K562 (cell line): ENCODE data around the gene POFUT2. TPM values are rescaled to one million over a fixed set of nuclear protein-coding genes. Genes with fewer than 3 reads are reported as not detected.

Experiments used
- ATAC-seq: fragments of 200-7000 bp; cut with Tn5 transposase; 3 replicates; pipeline ENCODE4 v1.9.1; 2020; ENCODE audit warnings: moderate library complexity
- BruUV-seq: library from RNA; stranded (reverse); fragments of 400-500 nt; replicated peaks from 2 replicates; lab custom pipeline; 2021; lab: Mats Ljungman, UMichigan
- CTCF ChIA-PET: fragments of 300-600 bp; formaldehyde crosslinking; extraction: SDS; loops from one replicate; lab custom pipeline; 2021; ENCODE audit warnings: low intra/inter-chr PET ratio; lab: Yijun Ruan, JAX
- POLR2A ChIA-PET: fragments of 300-600, 350-650 bp; sonication (Branson Sonifier 250); formaldehyde crosslinking; extraction: SDS; loops from one replicate; lab custom pipeline; 2021; ENCODE audit warnings: antibody characterized with exemption, inconsistent platforms; lab: Yijun Ruan, JAX
- DNase-seq, 4 experiments: peaks; one replicate each; pipeline versions ENCODE4 v3.0.0 to v3.0.0-alpha.2; 2011 to 2018; ENCODE audit warnings: low spot score in 3 of 4, mixed read lengths in 3 of 4; ENCODE audit errors: extremely low read depth in 1 of 4
- FAIRE-seq: peaks from 2 replicates; lab custom pipeline; 2011; peaks lifted over from hg19 to GRCh38; lab: Jason Lieb, UNC
- H2AFZ ChIP-seq: 2 replicates; pipeline ENCODE4 v1.6.0; 2011; ENCODE audit warnings: low read depth, low read length, control low read depth, inconsistent platforms
- H3K27ac ChIP-seq: fragments of 200-600 bp; 3 replicates; pipeline ENCODE4 v1.8.0; 2011; ENCODE audit warnings: low read depth, mild to moderate bottlenecking, control low read depth, inconsistent platforms, low read length, moderate library complexity, mixed read lengths; ENCODE audit errors: extremely low read depth
- H3K27me3 ChIP-seq, 2 experiments: fragments of 300-600 bp in 1 of 2; 2 replicates in 1 of 2; 3 replicates in 1 of 2; pipeline versions ENCODE4 v1.6.0 to v1.8.0; 2011; ENCODE audit warnings: inconsistent platforms in 2 of 2, low read length in 2 of 2, mild to moderate bottlenecking in 1 of 2, mixed read lengths in 1 of 2, moderate library complexity in 1 of 2; ENCODE audit not compliant: control insufficient read depth in 2 of 2, insufficient read depth in 2 of 2
- H3K36me3 ChIP-seq: fragments of 300-600 bp; 3 replicates; pipeline ENCODE4 v1.8.0; 2011; ENCODE audit warnings: mild to moderate bottlenecking, low read length, inconsistent platforms; ENCODE audit not compliant: control insufficient read depth, insufficient read depth
- H3K4me1 ChIP-seq, 2 experiments: fragments of 200-600 bp in 1 of 2; replicated peaks in 1 of 2; 2 replicates in 1 of 2; 3 replicates in 1 of 2; pipeline versions ENCODE4 v1.5.1 to v1.8.0; 2011; ENCODE audit warnings: inconsistent platforms in 2 of 2, low read length in 2 of 2, mild to moderate bottlenecking in 1 of 2, mixed read lengths in 1 of 2, moderate library complexity in 1 of 2; ENCODE audit not compliant: control insufficient read depth in 2 of 2, insufficient read depth in 2 of 2
- H3K4me2 ChIP-seq: 2 replicates; pipeline ENCODE4 v1.6.1; 2011; ENCODE audit warnings: low read length, control low read depth, inconsistent platforms, mixed read lengths; ENCODE audit not compliant: insufficient read depth
- H3K4me3 ChIP-seq: fragments of 200-600 bp; sonication (generic), shearing (Covaris generic); 2 replicates; pipeline ENCODE4 v1.5.1; 2016; ENCODE audit warnings: control low read depth, inconsistent platforms
- H3K79me2 ChIP-seq: fragments of 200-600 bp; 3 replicates; pipeline ENCODE4 v1.8.0; 2011; ENCODE audit warnings: low read length, inconsistent platforms; ENCODE audit not compliant: control insufficient read depth, insufficient read depth
- H3K9ac ChIP-seq, 2 experiments: 2 replicates each; pipeline versions ENCODE4 v1.6.0 to v1.6.1; 2011; ENCODE audit warnings: low read depth in 2 of 2, low read length in 2 of 2, control low read depth in 1 of 2, inconsistent platforms in 1 of 2, mild to moderate bottlenecking in 1 of 2, mixed read lengths in 1 of 2; ENCODE audit not compliant: insufficient read depth in 1 of 2
- H3K9me1 ChIP-seq: one replicate; pipeline ENCODE4 v1.6.0; 2011; ENCODE audit warnings: inconsistent platforms, mild to moderate bottlenecking, low read length, moderate library complexity; ENCODE audit not compliant: control insufficient read depth, insufficient read depth
- H3K9me3 ChIP-seq: replicated peaks from 2 replicates; pipeline ENCODE4 v1.5.1; 2011; ENCODE audit warnings: low read depth, low read length, inconsistent platforms; ENCODE audit not compliant: control insufficient read depth, insufficient read depth
- H4K20me1 ChIP-seq: replicated peaks from 2 replicates; pipeline ENCODE4 v1.6.1; 2011; ENCODE audit warnings: low read length, inconsistent platforms, mixed read lengths; ENCODE audit not compliant: control insufficient read depth, insufficient read depth
- CBX2 ChIP-seq: fragments of 200-600 bp; sonication (generic); IDR thresholded peaks from one replicate; pipeline ENCODE4 v1.6.1; 2012; ENCODE audit warnings: mild to moderate bottlenecking, low read length, inconsistent platforms; ENCODE audit not compliant: insufficient read depth, poor library complexity, severe bottlenecking
- ERF ChIP-seq: fragments of 450-650 bp; formaldehyde crosslinking; IDR thresholded peaks from 2 replicates; pipeline ENCODE4 v1.4.0; 2020; ENCODE audit warnings: mild to moderate bottlenecking, mixed read lengths
- KLF1 ChIP-seq: fragments of 450-650 bp; IDR thresholded peaks from 2 replicates; pipeline ENCODE4 v1.6.1; 2016; ENCODE audit warnings: missing genetic modification characterization, missing compliant biosample characterization
- MEF2A ChIP-seq: IDR thresholded peaks from 2 replicates; pipeline ENCODE4 v1.6.1; 2011; ENCODE audit warnings: low read depth, mild to moderate bottlenecking, low read length, moderate library complexity; ENCODE audit not compliant: control insufficient read depth
- MIER1 ChIP-seq: fragments of 450-650 bp; IDR thresholded peaks from 2 replicates; pipeline ENCODE4 v1.6.1; 2016; ENCODE audit warnings: antibody characterized with exemption, mild to moderate bottlenecking, low read depth
- NUFIP1 ChIP-seq: fragments of 450-650 bp; IDR thresholded peaks from 2 replicates; pipeline ENCODE4 v1.6.1; 2018; ENCODE audit not compliant: partially characterized antibody
- SP1 ChIP-seq: sonication (generic); formaldehyde crosslinking; IDR thresholded peaks from 2 replicates; pipeline ENCODE4 v1.8.1; 2022; ENCODE audit warnings: mild to moderate bottlenecking, missing genetic modification reagents
- TBP ChIP-seq: optimal IDR thresholded peaks from 2 replicates; pipeline ENCODE3; 2011; ENCODE audit warnings: low read depth, low read length, improper control_type of control experiment
- TOE1 ChIP-seq, 2 experiments: fragments of 450-650 bp in 1 of 2; sonication (generic) in 1 of 2; formaldehyde crosslinking in 1 of 2; IDR thresholded peaks; 2 replicates each; pipeline versions ENCODE4 v1.7.1 to v1.8.0; 2016 to 2022; ENCODE audit warnings: borderline replicate concordance in 2 of 2, mild to moderate bottlenecking in 2 of 2, antibody characterized with exemption in 1 of 2, inconsistent platforms in 1 of 2, low read depth in 1 of 2, missing genetic modification reagents in 1 of 2, moderate library complexity in 1 of 2
- ZNF133 ChIP-seq: fragments of 250-450 bp; sonication (Bioruptor Pico); IDR thresholded peaks from 2 replicates; pipeline ENCODE4 v1.4.0; 2020; ENCODE audit warnings: mild to moderate bottlenecking
- ZNF134 ChIP-seq: fragments of 250-450 bp; sonication (Bioruptor Pico); conservative IDR thresholded peaks from 2 replicates; pipeline ENCODE4 v1.4.0; 2020
- ZNF143 ChIP-seq: sonication (generic); formaldehyde crosslinking; IDR thresholded peaks from 2 replicates; pipeline ENCODE4 v1.9.0; 2022; ENCODE audit warnings: mild to moderate bottlenecking, missing genetic modification reagents
- ZNF57 ChIP-seq: fragments of 450-650 bp; formaldehyde crosslinking; IDR thresholded peaks from 2 replicates; pipeline ENCODE4 v1.4.0; 2020; ENCODE audit warnings: mild to moderate bottlenecking, moderate library complexity
- ZZZ3 ChIP-seq: fragments of 450-650 bp; IDR thresholded peaks from 2 replicates; pipeline ENCODE4 v1.6.1; 2016; ENCODE audit warnings: antibody characterized with exemption, mild to moderate bottlenecking, moderate library complexity
- WGBS: fragments of 100-300 bp; shearing (Covaris generic); methylation state at CpG from one replicate; pipeline ENCODE4 v1.1.6; 2016; ENCODE audit warnings: low coverage, mixed read lengths; ENCODE audit not compliant: insufficient coverage; ENCODE audit errors: missing lambda C conversion rate; 5-methylcytosine and 5-hydroxymethylcytosine counted together
- in situ Hi-C: fragments of 300-500 bp; cut with MboI; formaldehyde crosslinking; loops from 4 replicates; pipeline ENCODE4 v1.15.0; 2018; ENCODE audit warnings: inconsistent platforms, mixed read lengths
- intact Hi-C: fragments of 100-400 bp; cut with micrococcal nuclease; formaldehyde crosslinking; loops from 2 replicates; pipeline ENCODE4 v1.14.2; 2022
- polyA plus RNA-seq, 8 experiments: library from polyadenylated mRNA; depleted of rRNA in 4 of 8; stranded (reverse) in 5 of 8; unstranded in 3 of 8; fragments of >200 nt; fragmentation: Nextera tagmentation in 2 of 8; fragmentation: Illumina TruSeq in 1 of 8; extraction: Ambion mirVana in 2 of 8; extraction: Trizol in 1 of 8; gene quantifications; 2 replicates each; pipeline versions ENCODE4 v1.2.1 to v1.2.3, GENCODE V29; 2011 to 2014; ENCODE audit warnings: inconsistent platforms in 1 of 8, missing spikeins in 1 of 8
- total RNA-seq, 7 experiments: library from RNA; depleted of rRNA in 6 of 7; stranded (reverse); fragments of >200 nt in 6 of 7; fragmentation: Illumina TruSeq in 2 of 7; extraction: Trizol in 2 of 7; gene quantifications; 2 replicates each; pipeline versions ENCODE4 v1.2.1 to v1.2.3, GENCODE V29; 2011 to 2021; ENCODE audit warnings: low replicate concordance in 1 of 7

Gene POFUT2
- total and polyA plus RNA-seq, 9 of the 15 experiments (the other 6 are each of a cell fraction or from before 2014, with no cell fraction given) = 1.1 to 24.2 (median 11.0) TPM

DNA sequence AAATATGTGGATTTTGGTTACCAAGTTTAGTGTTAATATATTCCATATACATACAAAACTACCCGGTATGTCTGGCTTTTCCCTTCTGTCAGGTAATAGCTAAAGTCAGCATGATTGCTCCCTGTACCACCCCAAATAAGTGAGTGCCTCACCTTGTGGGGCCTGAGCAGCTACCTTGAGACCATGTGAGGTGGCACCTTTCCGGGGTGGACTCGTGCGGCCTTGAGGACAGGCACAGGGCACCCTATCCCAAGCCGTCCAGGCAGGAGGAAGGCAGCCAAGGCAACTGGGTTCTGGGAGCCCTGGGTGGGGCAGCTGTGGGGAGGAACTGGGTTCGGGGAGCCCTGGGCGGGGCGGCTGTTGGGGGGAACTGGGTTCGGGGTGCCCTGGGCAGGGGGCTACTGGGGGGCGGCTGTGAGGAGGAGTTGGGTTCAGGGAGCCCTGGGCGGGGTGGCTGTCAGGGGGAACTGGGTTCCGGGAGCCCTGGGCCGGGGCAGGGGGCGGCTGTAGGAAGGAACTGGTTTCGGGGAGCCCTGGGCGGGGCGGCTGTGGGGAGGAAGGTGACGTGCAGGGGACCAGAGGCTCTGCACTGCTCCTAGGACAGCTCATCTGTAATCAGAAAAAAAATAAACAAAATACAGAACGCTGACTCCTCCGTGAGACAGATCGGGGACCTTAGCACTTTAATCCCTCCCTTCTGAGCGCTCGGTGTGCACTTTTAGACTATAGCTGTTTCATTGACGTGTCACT lies 63.3 kb downstream of the POFUT2 start:
- no peak for TF ChIP-seq MEF2A
- in situ Hi-C loops (no loop called here), intact Hi-C loops (no loop called here)
- H3K4me2 ChIP-seq = no peak overlapping the region
- no peaks in the 10 kb centered on the region for H3K79me2 ChIP-seq
- no peak overlapping the region for H3K27ac ChIP-seq
- peaks cover 11% of the 10 kb centered on the region for H4K20me1 ChIP-seq
- H3K36me3 ChIP-seq = no peaks in the 10 kb centered on the region
- ATAC-seq = no peak
- no TSS peak for BruUV-seq
- WGBS = 24% methylated on average over 16 of the region's 24 CpGs
- POLR2A ChIA-PET = interaction anchor here (1.1 kb wide), 1 partner anchor 17 kb away, joined by 3 read pairs; no protein-coding TSS in a partner anchor
- H3K27me3 ChIP-seq = peaks cover 41 to 50% of the 10 kb centered on the region in 2 experiments
- DNase-seq = peak in 1 of 4 experiments; percentile 35
- no peaks in the 10 kb centered on the region for H3K9me3 ChIP-seq
- CTCF ChIA-PET = no interaction called here
- H3K9me1 ChIP-seq = no peaks in the 10 kb centered on the region
- H3K4me1 ChIP-seq = peaks cover 0 to 10% of the 10 kb centered on the region in 2 experiments; a peak in 1 of 5 replicates
- peak; percentile 65 for FAIRE-seq
- H3K9ac ChIP-seq = no peak overlapping the region
- no peak overlapping the region for H2AFZ ChIP-seq
- no peak overlapping the region for H3K4me3 ChIP-seq

DNA sequence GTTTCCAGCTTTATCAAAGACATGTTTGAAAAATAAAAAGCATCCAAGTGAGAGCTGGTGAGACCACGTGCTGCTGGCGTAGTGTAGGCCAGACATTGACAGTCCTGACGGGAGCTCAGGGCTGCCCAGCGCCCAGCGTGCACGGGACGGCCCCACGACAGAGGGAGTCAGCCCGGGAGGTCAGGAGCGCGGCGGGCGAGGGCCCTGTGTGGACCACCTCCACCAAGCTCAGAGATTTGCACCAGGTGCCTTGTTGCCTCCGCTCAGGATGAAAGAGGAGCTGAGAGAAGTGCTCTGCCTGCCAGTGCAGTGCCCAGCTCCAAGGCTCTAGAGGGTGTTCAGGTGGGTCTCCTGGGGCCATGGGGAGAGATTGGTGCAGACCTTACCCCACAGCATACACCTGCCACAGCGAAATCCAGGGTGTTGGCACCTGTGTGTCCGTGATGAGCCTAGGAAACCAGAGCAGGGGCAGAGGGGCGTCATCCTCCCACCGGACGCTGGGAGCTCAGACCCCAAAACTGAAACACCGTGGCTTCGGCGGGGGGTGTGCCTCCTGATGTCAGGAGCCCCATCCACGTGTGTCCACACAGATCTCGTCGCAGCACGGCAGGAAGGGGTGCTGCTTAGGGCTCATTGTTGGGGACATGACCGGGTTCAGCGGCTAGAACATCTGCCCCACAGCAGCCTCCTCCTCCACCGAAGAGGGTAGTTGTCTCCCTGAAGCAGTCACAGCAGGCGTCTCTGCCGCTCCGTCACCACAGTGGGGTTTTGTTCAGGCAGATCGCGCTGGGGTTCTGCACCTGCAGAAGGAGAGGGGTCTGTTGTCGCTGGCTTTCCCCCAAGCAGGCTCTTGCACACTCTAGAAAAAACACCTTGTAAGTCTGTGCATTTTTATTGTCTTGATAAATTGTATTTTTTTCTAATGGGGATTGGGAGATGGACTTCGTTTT lies 64.2 kb downstream of the POFUT2 start:
- Histone ChIP-seq H3K4me3 (no peak overlapping the region), H3K4me1 (peaks cover 0 to 10% of the 10 kb centered on the region in 2 experiments; a peak in 1 of 5 replicates), H3K27me3 (peaks cover 34 to 42% of the 10 kb centered on the region in 2 experiments), H3K36me3 (no peaks in the 10 kb centered on the region), H3K9me1 (no peaks in the 10 kb centered on the region), H3K79me2 (no peaks in the 10 kb centered on the region), H3K4me2 (no peak overlapping the region), H3K9me3 (no peaks in the 10 kb centered on the region), H3K27ac (no peak overlapping the region), H3K9ac (no peak overlapping the region), H2AFZ (no peak overlapping the region), H4K20me1 (peaks cover 11% of the 10 kb centered on the region)
- ATAC-seq (no peak), DNase-seq (no peak), FAIRE-seq (no peak)
- WGBS = 44% methylated on average over 36 of the region's 36 CpGs
- BruUV-seq = no TSS peak
- POLR2A ChIA-PET = interaction anchor here (0.5 to 1.1 kb wide), 6 partner anchors 12 to 196 kb away, joined by 3 to 6 read pairs (median 3); no protein-coding TSS in a partner anchor
- in situ Hi-C loops = no loop called here
- intact Hi-C loops = no loop called here
- CTCF ChIA-PET = no interaction called here
- TF ChIP-seq TOE1 (IDR thresholded peaks at IDR 0.05; ENCODE audit: borderline replicate concordance) (no peak), TOE1 (CRISPR knock-in tag; IDR thresholded peaks at IDR 0.05; ENCODE audit: borderline replicate concordance, low read depth) (no peak), MIER1 (no peak), CBX2 (no peak), TBP (no peak), ERF (CRISPR knock-in tag) (no peak), ZZZ3 (no peak), NUFIP1 (no peak), ZNF134 (CRISPR knock-in tag) (no peak), KLF1 (no peak), ZNF133 (CRISPR knock-in tag) (no peak), ZNF143 (CRISPR knock-in tag) (no peak), SP1 (no peak), ZNF57 (CRISPR knock-in tag) (no peak)
